GM12873 (cell line): ENCODE data around the gene SLCO2B1.

Experiments
- TF ChIP-seq, protein P1 (sequence below): IDR thresholded peaks from 2 replicates; pipeline ENCODE4 v1.5.1; 2012; ENCODE audit warnings: low read depth, mild to moderate bottlenecking, moderate library complexity, low read length, control low read depth; ENCODE audit not compliant: insufficient read depth; ENCODE audit errors: missing control alignments

Gene SLCO2B1

GRCh38 chr11:75167617-75168016, 16.7 kb downstream of the SLCO2B1 start:
- TF ChIP-seq, protein P1, sequence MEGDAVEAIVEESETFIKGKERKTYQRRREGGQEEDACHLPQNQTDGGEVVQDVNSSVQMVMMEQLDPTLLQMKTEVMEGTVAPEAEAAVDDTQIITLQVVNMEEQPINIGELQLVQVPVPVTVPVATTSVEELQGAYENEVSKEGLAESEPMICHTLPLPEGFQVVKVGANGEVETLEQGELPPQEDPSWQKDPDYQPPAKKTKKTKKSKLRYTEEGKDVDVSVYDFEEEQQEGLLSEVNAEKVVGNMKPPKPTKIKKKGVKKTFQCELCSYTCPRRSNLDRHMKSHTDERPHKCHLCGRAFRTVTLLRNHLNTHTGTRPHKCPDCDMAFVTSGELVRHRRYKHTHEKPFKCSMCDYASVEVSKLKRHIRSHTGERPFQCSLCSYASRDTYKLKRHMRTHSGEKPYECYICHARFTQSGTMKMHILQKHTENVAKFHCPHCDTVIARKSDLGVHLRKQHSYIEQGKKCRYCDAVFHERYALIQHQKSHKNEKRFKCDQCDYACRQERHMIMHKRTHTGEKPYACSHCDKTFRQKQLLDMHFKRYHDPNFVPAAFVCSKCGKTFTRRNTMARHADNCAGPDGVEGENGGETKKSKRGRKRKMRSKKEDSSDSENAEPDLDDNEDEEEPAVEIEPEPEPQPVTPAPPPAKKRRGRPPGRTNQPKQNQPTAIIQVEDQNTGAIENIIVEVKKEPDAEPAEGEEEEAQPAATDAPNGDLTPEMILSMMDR = no peak

GRCh38 chr11:75169101-75169885, 18.4 kb downstream of the SLCO2B1 start:
- TF ChIP-seq, protein P1 = no peak

DNA sequence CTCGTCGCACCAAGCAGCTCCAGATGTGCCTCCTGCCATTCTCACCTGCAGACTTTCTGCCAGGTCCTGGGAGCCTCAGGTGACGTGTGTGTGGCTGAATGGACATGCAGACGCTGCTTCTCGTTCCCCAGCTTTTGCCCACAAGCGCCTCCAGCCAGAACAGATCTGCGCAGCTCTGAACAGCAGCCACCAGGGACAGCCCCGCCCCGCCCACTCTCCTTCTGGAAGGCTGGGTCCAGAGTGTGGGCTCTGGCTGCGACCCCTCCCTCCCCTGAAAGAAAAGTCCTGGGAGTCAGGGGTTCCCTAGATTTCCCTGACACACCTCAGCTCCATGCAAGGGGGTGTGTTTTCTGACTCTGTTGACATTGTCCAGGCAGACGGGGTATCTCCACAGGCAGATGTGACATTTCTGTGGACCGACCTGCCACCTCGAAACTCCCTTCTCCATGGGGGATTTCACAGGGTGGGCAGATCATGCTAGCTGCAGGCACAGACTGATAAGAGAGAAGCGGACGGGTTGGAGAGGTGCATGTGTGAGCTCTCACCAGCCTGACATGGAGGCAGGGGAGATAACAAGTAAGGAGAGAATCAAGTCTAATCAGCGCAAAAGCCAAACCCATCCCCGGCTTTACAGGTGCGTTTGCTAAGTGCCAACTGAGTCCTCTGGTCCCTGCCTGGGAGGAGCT, 19.8 kb downstream of the SLCO2B1 start:
- TF ChIP-seq, protein P1 = no peak

GRCh38 chr11:75173336-75173735, 22.4 kb downstream of the SLCO2B1 start:
- TF ChIP-seq, protein P1 = no peak

DNA sequence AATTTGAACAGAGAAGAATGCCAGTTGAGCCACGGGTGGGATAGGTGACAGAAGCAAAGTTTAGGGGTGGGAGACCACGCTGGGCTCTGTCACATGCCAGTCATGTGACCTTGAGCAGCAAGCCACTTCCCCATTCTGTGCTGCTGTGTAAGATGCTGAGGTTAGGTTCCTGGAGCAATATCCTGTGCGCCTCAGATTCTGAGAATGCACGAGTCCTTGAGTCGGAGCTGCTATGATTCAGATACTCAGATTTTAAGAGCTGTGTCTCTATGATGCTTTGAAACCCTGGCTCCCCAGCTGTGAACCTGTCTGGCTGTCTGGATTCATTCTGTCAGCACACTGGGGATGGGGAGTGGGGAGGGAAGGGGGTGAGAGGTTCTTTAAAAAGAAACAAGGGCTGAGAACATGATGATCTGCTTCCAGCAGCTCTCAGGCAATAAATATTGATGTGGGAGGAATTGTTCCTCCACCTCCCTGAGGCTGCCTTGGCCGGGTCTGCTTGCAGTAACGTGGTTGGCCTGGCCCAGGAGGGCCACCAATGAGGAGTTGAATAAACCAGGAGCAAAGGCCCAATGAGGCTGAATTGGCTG, 24.0 kb downstream of the SLCO2B1 start:
- TF ChIP-seq, protein P1 = no peak

DNA sequence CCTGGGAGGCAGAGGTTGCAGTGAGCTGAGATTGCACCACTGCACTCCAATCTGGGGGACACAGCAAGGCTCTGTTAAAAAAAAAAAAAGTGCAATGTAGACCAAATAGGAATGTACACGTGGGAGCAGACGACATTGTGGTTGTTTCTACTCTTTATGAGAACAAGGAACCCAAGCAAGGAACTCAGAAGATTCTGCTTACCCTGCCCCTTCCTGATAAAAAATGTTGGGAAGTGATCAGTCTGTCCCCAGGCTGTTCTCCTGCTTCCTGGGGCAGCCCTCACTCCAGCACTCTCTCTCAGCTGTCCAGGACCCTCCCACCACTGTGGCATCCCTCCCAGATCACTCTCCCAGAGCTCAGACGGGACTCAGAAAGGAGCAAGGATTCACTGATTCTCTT, 31.8 kb downstream of the SLCO2B1 start:
- TF ChIP-seq, protein P1 = no peak

GRCh38 chr11:75184051-75184450, 33.1 kb downstream of the SLCO2B1 start:
- TF ChIP-seq, protein P1 = no peak
